NOMO-1 (cell line): ENCODE measurements around the gene SPOCK1.
A peak's percentile ranks its signal among the peaks of the same experiment; 100 is the strongest.

Experiments
- DNase-seq, 2 experiments: peaks; one replicate each; lab custom pipeline; 2025; ENCODE audit not compliant: unreplicated experiment in 2 of 2; lab: John Stamatoyannopoulos, UW

Gene SPOCK1

DNA sequence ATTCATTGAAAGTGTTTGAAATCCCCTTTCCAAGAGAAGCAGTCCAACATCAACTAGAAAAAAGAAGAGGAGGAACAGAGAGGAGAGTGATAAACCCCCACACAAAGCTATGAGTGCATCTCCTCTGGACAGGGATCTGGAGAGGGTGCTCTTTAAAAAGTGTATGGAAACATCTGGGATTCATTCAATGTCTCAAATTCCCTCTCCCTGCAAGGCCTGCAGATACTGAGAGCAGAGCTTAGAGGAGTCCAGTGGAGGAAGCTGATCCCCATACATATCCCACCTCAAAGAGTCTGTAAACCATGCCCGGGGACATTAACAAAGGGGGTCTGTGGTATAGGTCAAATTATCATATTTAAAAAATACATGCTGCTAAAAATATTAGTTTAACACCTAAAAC is 2.2 kb downstream of the SPOCK1 start:
- no peak for DNase-seq

DNA sequence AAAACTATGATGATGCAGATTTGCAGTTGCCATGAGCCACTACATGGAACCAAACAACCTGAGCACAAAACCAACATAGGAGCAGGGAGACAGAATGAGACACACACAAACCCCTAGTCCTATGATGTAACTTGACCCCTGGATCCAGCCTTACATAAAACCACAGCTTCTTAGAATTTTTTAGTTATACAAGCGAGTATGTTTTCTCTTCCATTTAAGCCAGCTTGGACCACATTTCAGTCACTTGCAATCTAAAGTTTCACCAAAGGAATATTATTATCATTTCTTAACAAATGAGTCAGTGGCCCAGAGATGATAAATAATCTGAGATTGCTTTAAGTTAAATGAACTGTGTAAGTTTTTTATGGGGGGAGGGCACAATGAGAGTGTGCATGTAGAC is 6.8 kb downstream of the SPOCK1 start:
- DNase-seq, result no peak

DNA sequence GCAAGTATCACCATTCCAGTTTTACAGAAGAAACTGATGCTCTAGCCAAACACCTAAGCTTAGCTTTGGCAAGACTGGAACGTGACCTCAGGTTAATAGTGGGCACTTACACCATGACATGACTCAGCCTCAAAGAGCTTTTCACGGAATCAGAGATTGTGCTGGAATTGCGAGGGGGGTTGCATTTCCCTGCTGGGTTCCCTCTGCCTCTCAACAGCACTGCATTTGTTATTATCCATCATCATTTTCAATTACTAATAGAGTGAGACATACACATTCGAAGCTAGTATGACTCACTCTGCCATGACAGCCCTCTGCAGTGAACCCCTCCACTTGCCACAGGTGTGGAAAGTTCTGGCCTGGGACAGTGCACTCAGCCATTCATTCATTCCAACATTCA is 8.0 kb downstream of the SPOCK1 start:
- DNase-seq, result no peak

DNA sequence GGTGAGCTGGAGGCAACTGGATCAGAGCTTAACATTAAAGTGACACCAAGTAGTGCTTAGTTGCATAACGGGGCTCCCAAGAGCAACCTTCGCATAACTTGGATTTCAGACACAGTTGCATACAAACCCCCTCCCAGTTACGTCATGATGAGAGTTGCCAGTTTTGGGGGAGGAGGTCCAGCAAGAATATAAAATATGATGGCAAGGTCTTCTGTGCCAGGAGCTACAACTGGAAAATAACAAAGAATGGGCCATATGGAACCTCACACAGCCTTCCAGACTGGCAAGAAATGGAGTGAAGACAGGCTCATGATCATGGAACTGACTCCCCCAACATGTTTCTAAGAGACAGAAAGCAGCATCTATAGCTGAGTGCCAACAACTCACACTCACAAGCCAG is 8.5 kb downstream of the SPOCK1 start:
- DNase-seq, result no peak

DNA sequence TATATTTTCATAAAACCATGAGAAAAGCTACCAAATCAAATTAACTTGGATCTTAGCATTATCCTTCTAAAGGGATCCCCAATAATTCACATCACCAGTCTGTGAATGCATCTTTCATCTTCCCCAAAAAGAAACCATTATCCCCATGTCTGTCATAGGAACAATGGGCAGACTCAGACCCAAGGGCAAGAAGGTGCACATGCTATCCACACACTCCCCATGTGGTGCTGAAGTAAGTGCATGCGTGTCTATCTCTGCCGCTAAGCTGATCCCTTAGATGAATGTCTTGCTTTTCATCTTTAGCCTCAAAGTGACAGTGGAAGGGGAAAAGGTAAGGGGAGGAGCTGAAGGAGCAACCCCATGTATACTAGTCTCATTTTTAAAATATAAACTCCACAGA is 10.2 kb downstream of the SPOCK1 start:
- DNase-seq, result no peak

DNA sequence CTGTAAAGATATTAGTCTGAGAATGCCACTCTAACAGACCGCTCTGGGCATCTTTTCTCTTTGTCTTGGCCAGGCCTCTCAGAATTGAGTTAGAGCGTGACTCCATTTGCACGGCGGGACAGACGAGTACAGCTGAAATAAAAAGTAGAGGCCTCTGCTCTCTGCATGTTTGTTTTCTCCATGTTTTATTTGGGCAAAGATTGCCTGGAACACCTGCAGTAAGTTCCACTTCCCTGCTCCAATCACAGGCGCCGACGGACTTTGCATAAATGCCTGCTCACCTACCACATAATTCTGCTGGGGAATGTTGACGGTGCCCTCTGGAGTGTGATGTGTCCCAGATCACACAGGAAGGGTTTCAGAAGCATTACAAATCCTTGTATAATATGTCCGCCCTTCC is 10.6 kb downstream of the SPOCK1 start:
- no peak for DNase-seq

DNA sequence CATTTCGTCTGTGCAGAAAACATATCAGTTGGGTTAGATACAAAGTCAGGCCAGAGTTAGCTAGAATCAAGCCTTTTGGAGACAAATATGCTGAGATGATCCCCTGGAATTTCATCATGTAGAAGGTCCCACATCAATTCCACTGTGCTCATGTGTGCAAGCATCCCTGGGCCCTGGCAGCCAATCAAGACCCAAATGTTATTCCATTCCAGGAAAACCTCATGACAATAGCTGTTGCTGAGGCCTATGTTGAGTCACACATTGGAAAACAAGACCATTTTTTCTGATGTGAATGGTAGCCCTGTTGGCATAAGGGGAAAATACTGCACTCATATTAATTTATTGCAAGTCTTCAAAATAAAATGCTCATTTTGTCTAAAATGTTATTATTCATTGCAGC is 11.5 kb downstream of the SPOCK1 start:
- no peak for DNase-seq

DNA sequence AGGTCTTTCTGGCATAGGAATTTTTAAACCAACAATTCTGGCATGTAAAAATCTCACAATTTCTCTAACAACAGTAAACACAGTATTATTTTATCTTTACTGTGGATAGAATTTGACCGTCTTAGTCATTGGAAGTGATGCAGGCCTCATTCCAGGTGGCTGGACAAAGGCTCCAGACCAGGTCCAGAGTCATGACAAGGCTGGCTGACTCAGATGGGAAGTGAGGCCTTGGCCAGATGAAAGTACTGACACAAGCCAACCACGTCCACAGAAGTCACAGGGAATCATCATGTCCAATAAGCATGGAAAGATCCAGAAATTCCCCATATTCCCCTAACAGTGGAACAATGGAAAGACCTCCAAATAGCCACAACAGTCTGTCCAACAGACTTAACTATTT is 12.4 kb downstream of the SPOCK1 start:
- DNase-seq, result no peak

DNA sequence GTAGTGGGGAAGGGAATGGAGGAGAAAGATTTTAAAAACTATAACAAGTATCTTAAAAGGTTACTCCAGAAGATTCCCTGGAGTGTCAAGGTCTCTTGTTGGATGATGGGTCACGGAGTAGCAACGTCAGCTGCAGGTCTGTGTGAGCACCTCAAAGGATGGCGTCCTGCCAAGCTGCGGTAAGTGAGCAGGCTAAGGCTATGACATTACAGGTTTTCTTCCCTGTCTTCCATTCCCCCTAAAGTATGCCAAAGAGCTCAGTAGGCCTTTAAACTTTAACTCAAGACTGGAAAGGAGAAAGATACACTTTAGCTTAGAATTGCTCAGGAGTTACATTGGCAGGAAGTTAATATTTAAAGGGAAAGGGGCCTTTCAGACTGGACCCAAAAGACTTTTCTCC is 17.5 kb downstream of the SPOCK1 start:
- DNase-seq, result no peak

DNA sequence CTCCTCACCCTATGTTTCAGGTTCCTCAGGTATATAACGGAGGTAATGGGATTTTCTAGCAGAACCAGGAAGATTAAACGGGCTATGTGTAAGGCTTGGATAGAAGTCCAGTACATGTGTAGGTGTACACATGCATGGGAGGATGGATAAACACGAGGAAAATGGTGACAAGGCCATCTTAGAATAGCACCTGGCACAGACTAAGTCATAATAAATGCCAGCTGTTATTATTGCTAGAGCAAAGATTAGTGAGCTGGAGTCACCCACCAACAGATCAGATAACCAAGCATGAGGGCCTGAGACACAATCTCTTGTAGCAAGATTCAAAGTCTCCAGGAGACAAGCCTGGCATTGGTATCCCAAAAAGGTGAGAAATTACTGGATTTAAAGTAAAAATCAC is 21.1 kb downstream of the SPOCK1 start:
- no peak for DNase-seq

DNA sequence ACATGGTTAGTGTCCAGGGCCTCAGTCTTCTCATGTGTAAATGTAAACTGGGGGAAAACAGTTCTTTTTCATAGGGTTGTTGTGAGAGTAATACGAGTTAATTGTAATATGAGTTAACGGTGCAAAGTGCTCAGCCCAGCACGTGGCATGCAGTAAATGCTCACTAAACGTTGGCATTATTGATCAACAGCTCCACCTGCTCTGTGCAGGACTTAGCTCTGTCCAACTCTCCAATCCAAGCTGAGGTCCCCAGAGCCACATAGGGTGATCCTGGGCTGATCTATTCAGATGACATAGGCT is 28.3 kb downstream of the SPOCK1 start:
- no peak for DNase-seq

DNA sequence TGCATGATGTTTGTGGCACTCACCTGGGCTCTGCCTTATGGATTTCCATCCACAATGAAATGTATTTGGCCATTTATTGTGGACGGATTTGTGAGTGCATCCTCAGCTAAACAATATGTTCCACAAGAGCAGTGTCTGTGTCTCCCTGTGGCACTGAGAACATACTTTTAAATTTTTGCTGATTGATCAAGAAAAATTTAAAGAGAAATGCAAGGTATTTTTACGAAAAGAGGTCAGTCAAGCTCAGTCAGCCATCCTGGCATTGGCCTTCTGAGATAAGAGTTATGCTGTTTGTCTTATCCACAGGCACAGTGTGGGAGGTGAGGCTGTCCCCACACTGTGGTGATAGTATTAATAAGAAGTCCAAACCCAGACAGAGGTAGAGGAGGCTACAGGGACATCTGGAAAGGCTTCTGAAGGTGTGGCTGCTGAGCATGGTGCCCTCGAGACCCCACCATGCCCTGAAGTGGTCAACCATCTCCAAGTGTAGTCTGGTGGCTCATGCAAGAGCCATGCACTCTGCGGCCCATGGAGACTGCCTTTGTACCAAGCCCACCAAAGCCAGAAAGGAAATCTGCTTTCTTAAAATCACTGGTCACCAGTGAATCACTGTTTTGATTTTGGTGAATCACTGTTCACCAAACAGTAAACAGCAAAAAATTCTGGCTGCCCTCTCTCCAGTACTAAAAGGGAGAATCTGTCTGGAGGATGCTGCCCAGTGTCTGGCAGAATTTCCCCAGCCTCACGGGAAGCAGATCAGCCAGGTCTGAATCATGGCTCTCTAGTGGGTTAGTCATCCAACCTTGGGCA is 28.8 kb downstream of the SPOCK1 start:
- no peak for DNase-seq

DNA sequence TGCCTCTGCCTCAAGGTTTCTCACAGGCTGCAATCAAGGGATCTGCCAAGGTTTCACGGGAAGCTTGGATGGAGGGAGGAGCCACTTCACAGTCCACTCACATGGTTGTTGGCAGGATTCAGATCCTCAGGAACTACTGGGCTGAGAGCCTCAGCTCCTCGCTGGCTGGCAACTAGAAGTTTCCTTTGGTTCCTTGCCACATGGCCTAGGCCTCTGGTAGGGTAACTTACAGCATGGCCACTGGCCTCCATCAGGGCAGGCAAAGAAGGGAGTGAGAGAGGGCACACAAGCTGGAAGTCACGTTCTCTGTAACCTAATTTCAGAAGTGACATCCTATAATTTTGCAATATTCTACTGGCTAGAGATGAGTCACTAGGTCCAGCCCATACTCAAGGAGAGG is 32.2 kb downstream of the SPOCK1 start:
- peak in 1 of 2 experiments; percentile 8 for DNase-seq

DNA sequence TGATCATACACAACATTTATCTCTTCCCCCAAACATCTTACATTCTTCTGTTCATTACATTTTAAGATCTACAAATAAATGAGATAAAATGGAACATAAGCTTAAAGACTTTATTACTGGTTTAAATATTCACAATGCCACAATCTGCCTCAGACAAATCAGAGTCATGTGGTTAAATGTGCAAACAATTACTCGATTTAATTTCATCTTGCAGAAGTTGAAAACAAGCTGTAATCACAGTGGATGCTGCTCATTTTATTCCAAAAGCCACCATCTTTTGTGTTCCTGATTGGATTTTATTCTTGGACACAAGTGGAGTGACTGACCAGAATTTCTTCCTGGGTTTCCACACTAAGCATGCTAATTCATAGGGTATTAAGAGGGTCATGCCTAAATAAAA is 33.2 kb downstream of the SPOCK1 start:
- DNase-seq, result no peak

DNA sequence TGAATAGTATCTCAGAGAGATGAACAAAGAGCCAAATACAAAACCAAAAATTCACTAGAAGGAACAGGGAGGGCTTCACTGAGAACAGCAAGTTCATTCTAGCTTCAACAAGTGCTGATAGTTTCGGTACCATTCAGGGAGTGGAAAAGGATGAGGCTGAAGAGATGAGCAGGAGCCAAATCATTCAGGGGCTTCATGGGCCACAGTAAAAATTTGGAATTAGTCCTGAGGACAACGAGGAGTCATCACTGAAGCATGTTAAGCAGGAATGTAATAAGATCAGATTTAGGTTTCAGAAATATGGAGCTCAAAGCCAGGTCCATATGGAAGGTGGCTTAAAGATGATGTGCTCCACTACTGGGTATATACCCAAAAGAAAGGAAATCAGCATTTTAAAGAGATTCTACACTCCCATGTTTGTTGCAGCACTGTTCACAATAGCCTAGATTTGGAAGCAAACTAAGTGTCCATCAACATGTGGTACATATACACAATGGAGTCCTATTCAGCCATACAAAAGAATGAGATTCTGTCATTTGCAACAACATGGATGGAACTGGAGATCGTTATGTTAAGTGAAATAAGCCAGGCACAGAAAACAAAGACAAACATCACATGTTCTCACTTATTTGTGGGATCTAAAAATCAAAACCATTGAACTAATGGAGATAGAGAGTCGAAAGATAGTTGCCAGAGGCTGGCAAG is 36.2 kb downstream of the SPOCK1 start:
- DNase-seq, result no peak

DNA sequence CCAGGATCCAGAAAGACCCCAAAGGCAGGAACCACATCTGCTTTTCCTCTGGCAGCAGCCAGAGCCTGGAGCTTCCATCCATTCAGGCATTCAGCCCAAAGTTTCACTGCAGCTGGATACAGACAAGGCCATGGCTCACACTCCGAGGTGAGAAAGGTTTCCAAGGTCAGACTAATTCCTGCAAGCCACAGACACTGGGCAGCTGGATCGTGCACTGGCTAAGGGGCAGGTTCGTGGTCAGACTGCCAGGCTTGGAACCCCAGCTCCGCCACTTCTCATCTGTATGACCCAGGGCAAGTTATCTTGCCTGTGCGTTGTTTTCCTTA is 36.9 kb downstream of the SPOCK1 start:
- DNase-seq, result no peak

DNA sequence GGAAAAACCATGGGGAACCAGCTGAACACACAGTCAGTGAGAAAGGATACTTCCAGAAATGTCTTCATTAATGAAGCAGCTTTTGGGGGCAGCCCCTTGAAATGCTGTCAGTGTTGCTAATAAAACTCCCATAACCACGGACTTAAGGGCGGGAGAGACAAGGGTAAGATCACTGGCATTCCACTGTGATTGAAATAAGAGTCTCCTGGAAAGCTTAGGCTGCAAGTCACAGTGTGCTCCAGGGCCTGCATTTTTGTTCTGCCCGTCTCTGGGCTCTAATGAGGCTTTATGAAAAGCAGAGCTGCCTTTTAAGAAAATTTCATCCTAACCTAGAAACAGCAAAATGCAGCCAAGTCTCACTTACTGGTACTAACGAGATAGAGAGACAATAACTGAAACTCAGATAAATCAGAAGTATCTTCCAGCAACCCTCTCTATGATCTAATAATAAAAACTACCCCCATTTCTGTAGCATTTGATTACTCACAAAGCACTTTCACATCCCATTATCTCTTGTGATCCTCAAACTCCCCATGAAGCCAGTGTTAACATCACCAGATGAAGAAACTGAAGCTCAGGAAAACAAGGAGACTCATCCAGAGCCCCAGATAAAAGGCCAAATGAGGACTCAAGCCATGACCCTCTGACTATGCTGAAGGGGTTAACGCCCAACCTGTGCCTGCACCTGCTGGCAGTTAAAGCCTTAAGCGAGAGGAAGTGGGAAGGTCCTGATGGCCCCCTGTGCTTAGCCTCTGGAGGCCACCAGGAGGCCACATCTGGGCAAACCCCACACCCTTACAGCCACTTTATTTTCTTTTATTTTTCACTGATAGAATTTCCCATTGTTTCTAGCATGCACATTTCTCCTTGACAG is 37.5 kb downstream of the SPOCK1 start:
- peak in 1 of 2 experiments; percentile 3 for DNase-seq

DNA sequence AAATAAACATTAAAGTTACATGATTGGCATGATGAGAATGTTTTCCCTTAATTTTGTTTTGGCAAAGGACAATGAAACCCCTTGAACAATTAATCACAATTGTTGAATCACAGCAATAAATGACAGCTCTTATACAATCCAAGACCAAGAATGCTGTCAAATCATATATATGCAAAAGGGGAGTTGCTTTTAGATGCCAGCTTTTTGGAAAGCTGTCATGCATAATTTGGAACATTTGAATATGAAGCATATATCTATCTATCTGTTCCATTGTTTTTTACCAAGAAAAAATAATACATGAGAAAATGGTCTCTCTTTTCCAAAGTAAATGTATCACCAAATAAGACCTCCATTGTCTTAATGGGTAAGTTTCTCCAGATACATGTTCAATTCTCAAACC is 44.5 kb downstream of the SPOCK1 start:
- DNase-seq, result no peak

DNA sequence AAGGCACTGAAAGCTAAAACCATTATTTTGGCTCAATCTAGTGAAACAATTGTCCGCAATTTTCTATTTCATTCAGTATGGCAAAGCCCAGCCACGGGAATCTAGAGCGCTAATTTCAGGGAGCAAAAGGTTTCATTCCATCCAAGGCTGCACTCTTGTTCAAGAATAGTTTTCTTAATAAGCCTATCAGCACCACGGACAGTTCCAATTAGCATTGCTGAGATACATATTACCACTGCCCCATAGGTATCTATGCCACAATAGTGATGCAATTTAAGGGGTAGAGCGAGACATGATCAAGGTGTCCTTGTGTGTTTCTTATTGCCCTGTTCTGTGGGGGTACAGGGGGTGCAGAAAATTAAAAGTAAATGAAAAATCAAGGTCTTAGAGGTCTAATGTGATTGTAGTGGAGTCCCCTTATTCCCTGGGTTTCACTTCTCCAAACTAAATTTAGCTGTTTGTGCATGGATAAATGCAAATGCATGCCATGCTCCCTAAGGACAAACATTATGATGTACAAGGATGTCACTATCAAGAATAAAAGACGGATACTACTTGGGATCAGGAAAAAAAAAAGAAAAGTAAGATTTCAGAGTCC is 45.5 kb downstream of the SPOCK1 start:
- DNase-seq, result peak in 1 of 2 experiments; percentile 52

DNA sequence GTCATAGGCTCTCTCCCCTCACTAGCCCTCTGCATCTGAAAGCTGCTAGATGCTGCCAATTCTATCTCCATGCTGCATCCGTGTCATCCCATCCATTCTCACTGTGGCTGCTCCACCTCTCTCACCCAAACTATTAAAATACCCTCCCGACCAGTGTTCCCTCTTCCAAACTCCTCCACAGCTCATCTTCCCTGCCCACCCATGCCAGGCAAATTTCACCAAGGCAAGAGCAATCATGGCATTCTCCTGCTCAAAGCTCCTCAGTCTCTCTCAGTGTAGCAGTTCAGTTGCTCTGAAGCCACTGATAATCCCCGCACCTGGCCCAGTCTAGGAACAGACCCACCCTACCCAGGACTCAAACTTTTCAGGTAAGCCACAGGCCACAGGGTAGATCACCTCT is 48.4 kb downstream of the SPOCK1 start:
- DNase-seq, result no peak

DNA sequence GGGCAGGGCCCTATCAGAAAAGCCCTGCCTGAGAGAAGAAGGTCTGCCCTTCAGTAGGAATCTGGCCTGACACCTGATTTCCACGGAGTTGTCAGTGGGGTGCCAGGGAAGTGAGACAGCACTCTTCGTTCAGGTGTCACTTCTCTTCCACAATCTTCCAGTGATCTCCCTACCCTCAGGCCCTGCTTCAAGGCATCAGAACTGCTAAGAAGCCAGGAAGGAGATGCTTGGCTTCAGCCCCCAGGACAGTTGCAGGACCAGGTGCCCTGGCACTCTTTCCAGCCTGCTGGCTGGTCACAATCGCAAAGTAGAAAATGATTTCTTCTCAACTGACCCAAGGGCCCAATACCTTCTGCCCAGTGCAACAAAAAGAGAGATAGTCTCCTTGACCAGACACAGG is 50.3 kb downstream of the SPOCK1 start:
- DNase-seq, result no peak
